Measurements from ENCODE around the gene PIK3CB.
"Not testable (repeated sequence)": the region's sequence is repeated elsewhere in the genome, so short reads cannot be mapped to it uniquely, and the experiment has no call there.

The PIK3CB gene

DNA sequence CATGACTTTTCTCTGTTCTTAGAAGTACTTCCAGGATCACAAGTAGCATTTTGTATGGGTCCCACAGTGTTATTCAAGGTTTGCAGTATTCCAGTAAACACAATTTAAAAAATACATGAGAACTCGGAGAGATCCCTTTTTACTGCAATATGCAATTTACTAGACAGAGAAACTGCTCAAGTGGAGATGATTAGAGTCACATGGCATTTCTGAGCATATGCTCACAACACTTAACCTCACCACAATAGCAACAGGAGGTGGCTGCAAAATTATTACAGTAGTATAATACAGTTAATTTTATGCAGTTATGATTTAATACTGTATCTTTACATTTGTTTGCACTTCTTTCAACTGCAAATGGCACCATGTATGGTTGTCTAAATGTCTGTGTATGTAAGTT is 87.5 kb downstream of the PIK3CB start:
- DNase-seq (ENCODE audit: low read depth in 2 of 2) = no peak

DNA sequence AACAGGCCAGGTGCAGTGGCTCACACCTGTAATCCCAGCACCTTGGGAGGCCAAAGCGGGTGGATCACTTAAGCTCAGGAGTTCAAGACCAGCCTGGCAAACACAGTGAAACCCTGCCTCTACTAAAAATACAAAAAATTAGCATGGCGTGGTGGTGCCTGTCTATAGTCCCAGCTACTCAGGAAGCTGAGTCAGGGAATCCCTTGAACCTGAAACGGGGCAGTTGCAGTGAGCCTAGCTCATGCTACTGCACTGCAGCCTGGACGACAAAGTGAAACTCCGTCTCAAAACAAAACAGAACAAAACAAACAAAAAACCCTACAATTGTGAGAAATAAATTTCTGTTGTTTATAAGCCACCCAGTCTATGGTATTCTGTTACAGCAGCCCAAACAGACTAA is 94.7 kb downstream of the PIK3CB start:
- no peak for DNase-seq (ENCODE audit: low read depth in 2 of 2)

DNA sequence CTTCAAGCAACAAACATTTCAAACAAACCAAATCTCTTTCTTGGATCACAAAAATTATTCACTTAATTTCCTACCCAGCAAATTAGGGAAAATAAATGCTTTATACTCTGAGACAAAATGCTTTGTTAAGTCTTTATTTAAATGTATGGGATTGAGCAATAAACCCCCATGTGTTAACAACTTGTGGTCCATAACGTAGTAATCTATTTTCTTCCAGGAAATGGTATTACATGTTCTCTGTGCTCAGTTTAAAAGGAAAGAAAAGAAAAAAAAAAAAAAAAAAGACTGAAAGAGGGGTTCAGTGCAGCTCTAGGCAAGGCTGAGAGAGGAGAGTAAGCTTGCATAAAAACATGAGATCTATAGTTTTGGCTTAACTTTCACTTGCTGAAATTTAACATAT is 102.3 kb downstream of the PIK3CB start:
- no peak for DNase-seq (ENCODE audit: low read depth in 2 of 2)

DNA sequence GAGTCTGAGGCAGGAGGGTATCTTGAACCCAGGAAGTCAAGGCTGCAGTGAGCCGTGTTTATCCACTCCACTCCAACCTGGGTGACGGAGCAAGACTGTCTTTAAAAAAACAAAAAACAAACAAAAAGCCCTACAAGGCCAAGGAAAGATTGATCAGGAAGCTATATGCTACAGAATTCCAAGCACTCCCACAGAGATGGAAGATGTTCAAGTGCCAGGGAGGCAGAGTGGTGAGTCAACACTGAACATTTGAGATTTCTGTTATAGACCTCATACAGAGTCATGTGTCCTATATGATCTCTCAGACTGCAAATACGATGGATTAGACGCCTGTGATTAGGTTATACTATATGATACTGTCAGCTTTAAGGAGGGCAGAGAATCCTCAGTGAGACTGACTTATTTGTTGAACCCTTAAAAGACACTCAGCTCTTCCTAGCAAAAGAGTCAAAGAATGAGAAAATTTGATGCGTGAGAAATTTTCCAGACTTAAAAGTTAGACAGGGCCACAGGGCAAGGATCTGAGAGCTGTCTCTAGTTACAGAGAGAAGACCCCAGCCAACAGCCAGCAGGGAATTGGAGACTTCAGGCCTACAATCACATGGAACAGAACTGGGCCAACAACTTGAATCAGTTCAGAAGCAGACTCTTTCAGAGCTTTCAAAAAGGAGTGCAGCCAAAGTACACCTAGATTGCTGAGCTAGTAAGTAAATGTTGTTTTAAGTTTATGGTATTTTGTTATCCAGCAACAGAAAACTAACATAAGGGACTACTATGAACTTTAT is 107.6 kb downstream of the PIK3CB start:
- peak in 1 of 2 experiments; percentile 11 for DNase-seq (ENCODE audit: low read depth in 2 of 2)

DNA sequence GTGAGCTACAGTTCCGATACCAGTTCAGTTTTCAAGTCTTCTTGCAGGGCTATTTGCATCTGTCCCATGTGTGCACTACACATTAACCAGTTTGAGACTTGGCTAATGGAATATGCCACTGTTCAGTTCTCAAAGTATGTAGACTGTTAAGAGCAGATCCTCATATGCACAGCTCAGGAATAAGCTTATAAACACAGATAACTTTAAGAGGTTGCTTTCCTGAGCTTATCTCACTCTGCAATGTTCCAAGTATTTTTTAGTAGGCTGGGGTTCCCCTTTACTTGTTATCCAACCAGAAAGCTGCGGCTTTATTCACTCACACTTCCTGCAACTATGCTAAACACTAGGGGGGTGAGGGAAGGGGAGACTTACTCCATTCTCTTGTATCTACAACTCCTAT is 108.7 kb downstream of the PIK3CB start:
- DNase-seq (ENCODE audit: low read depth in 2 of 2) = not testable (repeated sequence)

DNA sequence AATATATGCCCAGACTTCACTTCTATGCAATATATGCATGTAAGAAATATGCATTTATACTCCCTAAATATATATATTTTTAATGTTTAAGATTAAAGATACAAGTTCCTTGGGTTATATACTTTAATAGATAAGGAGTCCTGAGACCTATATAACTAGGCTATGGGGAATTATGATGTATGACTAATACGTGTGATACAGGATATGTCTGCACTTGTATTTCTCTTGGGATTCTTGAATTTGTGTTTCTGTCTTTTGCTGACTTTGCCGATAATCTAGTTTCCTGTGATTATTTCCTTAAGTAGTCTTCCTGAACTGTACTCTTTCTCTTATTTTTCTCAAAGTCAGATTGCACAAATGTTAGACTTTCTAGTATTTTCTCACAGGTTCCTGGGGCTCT is 109.6 kb downstream of the PIK3CB start:
- DNase-seq (ENCODE audit: low read depth in 2 of 2) = no peak

DNA sequence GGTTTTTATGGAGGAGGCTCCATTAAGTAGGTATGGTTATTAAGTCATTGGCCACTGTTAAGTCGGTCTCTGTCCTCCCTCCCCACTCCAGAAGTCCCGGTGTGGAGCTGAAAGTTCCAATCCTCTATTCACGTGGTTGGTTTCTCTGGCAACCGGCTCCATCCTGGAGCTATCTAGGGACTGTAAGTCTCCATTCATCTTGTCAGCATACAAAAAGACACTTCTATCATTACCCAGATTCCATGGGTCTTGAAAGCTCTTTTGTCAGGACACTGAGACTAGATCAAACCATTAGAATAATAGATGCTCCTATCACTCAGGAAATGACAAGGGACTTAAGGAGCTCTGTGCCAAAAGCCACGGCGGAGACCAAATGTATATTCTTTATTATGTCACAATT is 110.3 kb downstream of the PIK3CB start:
- DNase-seq (ENCODE audit: low read depth in 2 of 2) = no peak

DNA sequence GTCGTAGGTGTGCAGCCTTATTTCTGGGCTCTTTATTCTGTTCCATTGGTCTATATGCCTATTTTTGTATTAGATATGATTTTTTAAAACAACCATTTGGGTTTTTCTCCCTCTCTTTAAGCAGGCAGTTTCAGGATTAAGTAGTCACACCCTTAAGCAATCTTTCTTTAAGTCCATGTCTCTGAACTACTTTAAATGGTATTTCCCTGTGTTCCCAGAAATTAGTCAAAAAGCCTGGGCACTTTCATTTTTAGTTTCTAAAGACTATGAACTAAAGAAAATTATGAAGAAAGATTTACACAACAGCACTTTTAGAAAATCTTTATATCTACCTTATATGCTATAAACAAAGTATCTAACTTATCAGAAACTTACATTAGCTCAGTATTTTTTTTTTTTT is 115.9 kb downstream of the PIK3CB start:
- no peak for DNase-seq (ENCODE audit: low read depth in 2 of 2)

DNA sequence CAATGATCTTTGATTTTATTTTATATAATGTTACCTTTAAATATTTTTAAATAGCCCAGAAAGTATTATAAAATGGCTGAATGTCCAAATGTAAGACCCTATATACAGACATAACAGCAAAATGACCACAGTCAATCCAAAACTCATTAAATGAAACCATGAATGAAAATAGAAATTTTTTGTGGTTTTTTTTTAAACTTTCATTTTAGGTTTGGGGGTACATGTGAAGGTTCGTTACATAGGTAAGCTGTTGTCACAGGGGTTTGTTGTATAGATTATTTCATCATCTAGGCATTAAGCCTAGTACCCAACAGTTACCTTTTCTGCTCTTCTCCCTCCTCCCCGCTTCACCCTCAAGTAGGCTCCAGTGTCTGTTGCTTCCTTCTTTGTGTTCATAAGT is 117.4 kb downstream of the PIK3CB start:
- no peak for DNase-seq (ENCODE audit: low read depth in 2 of 2)

DNA sequence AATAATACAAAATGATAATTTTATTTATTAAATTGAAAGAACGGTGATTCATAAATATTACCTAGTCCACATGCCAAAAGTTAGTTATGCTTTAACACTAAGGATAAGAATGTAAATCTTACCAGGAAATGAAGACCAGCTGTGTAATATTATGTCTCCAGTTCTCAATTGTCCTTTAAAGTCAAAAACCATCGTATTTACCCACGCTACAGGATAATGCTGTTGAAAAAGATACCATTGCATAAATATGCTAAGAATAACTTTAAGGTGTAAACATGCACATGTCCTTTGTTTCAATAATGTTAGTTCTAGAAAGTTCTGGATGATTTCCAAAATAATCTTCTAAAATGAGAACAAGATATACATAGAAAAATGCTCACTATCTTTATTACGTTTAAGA is 122.6 kb downstream of the PIK3CB start:
- DNase-seq (ENCODE audit: low read depth in 2 of 2) = no peak

DNA sequence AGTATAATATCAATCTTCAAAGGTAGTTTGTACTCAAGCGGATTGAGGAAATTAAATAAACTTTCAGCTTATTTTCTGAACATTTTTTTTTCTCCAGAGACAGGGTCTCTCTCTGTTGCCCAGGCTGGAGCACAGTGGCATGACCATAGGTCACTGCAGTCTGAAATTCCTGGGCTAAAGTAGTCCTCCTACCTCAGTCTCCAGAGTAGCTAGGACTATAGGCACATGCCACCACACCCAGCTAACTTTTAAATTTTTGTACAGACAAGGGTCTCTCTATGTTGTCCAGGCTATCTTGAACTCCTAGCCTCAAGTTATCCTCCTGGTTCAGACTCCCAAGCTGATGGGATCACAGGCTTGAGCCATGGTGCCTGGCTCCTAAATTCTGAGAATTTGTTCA is 129.1 kb downstream of the PIK3CB start:
- DNase-seq (ENCODE audit: low read depth in 2 of 2) = no peak

DNA sequence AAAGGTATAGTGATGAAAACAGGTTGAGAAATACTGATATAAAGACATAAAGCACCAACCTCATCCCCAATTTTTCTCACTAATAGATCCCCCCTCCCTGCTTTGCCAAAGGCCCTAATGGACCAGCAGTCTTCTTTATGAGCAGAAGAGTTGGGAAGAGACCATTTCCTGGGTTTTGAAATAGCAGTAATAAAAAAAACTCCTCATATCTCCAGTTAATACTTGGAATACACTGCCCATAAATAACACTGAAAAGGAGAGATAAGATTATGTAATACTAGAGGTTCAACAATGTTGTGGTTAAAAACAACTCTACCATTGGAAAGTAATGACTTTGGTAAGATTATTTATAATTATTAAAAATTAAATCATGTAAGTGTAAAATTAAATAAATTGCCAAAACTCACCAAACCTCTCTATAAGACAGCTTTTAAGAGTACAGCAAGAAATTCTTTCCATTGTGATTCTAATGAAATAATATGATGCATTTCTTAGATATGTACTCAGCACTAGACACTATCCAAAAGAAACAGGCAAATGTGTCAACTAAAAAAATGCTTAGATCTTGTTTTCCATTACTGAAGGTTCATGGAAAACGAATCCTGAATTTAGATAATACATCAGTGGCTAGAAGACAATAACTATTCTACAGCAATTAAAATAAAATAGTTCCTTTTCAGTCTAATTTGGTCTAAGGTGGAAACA is 137.9 kb downstream of the PIK3CB start:
- DNase-seq (ENCODE audit: low read depth in 2 of 2) = no peak

DNA sequence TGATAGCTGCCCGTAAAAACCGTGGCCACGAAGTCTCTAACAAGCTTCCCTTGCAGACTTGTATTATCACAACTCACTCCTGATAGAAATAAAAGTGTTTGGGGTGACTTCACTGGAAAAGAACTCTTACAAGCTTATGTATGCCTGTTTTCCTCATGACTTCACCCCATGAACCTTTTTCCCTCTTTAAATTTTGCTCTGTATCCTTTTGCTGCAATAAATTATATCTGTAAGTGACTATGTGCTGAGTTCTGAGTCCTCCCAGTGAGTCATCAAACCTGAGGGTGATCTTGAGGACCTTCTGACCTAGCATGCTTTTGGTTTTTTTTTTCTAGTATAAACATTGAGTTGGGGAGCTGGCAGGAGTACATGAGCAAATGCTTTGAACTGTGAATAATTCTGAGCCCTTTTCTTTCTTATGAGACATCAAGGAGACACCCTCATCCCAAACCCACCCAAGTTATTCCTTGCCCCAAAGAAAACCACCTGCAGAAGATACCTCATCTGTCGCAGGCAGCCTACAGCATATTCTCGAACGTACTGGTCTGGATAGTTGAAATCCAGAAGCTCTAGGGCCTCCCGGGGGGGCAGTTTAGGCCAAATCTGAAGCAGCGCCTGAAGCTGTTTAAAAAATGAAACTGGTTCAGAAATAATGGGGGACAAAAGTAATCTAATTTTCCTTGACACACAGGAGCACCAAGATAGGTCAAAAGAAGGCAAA is 140.3 kb downstream of the PIK3CB start:
- DNase-seq (ENCODE audit: low read depth in 2 of 2) = peak; percentile 90 to 92

DNA sequence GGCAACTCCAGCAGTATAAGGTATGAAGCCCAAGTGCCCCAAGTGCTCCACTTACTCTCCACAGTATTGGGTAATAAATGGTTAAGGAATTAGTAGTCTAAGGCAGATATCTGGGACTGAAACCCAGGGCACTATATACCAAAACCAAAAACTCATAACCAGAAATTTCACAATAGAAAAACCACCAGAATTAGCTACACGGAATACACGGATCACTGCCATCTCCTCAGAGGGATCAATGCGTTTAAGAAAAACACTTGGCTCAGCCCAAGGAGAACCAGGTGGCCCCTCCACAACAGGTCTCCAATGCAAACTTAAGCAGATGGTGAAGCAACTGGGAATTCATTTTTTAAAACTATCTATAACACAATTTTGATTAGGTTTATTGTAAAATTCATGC is 142.6 kb downstream of the PIK3CB start:
- no peak for DNase-seq (ENCODE audit: low read depth in 2 of 2)

DNA sequence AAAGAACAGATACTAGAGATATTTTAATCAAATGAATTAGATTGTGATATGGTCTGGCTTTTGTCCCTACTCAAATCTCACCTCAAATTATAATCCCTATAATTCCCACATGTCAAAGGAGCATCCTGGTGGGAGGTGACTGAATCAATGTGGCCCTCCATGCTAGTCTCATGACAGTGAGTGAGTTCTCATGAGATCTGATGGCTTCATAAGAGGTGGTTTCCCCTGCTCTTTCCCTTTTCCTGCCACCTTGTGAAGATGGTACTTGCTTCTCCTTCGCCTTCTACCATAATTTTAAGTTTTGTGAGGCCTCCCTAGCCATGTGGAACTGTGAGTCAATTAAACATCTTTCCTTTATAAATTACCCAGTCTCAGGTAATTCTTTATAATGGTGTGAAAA is 143.4 kb downstream of the PIK3CB start:
- DNase-seq (ENCODE audit: low read depth in 2 of 2) = no peak

DNA sequence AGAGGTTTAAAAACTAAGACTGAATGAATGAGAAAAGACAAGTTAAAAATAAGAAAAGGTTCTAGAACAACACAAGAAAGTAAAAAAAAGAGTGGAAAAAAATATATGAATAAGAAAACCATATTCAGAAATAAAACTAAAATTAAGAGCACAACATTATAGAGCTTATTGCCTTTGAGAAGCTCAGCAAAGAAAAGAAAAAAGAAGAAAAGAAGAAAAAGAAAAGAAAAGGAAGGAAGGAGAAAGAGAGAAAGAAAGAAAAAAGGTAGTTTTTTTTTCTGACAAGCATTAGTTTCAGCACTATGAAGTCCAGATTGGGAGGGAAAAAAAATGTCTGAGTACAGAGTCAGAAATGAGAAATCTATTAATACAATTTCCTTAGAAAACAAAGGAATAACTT is 144.7 kb downstream of the PIK3CB start:
- DNase-seq (ENCODE audit: low read depth in 2 of 2) = no peak

DNA sequence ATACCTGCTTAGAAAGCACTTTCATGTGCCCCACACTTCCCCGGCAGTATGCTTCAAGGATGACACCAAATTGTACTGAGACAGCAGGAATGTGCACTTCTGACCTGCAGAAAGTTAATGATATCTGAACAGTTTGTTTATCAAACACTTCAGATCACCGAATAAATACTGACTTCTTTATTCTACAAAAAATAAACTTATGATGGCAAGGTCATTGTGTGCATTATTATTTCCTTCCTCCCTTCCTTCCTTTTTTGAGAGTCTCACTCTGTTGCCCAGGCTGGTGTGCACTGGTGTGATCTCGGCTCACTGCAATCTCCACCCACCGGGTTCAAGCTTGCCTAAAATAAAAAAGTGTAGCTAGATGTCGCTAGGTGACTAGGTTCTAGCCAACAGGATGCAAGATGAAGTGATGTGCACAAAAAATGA is 145.8 kb downstream of the PIK3CB start:
- no peak for DNase-seq (ENCODE audit: low read depth in 2 of 2)

DNA sequence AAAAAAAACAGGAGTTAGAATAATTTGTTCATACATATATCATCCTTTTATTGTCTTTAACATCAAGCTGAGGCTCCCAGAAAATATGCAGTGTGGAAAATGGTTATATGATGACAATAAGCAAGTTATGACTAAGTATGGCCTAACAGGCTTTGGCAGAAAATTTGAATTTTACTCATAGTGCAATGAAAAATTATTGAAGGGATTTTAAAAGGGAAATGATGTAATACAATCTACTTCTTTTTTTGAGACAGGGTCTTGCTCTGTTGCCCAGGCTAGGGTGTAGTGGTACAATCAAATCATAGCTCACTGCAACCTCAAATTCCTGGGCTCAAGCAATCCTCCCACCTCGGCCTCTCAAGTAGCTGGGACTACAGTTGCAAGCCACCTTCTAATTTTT is 147.5 kb downstream of the PIK3CB start:
- no peak for DNase-seq (ENCODE audit: low read depth in 2 of 2)

DNA sequence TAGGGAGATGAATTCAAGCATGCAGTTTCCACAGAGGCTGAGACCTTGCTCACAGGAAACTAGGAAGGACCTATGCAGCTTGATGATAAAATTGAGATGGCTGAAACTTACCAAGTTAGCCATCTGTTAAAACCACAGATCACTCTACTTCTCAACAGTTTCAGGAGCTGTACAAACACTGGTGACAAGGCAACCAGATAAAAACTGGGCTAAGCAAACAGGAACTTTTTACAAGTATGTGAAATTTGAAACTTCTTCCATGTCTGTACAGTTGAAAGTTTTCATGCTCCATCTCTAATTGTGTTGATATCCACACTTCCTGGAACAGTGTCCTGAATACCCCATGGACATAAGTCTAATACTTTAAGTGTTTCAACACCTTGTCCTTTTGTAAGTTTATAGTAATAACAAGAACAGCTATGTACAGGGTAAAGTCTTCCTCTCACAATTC is 147.9 kb downstream of the PIK3CB start:
- DNase-seq (ENCODE audit: low read depth in 2 of 2) = peak; percentile 88 to 90

DNA sequence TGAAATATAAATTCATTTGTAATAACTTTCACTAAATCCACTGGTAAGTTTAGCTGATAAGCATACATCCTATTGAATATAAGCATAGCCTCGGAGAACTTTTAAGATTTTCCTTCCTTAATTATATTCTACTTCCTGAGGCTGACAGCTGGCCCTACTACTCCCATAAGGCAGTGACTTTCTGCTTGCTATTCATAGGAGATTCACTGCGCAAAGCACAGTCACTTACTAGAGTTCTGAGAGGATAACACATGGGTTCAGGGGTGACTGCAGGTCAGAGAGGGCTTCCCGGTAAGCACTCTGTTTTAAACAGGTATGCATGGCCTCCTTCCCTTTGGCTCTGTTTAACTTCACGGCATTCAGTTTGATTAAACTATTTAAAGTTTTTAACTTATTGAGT is 150.3 kb downstream of the PIK3CB start:
- no peak for DNase-seq (ENCODE audit: low read depth in 2 of 2)

DNA sequence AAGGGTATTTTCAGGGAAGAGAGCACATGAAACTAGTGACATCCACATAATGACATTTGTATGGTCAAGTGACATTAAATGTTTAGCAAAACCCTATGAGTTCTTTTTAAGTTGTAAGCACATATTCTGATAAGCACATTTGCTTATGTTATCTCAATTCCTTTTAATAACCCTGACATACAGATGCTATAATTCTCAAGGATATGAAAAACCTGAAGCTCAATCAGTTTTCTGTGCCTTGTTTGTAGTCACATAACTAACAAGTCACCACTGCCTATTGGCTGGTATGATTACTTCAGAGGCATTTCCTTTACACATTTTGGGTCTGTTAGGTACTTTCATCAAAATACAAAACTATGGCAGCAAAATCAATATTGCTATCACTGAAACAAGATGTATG is 152.1 kb downstream of the PIK3CB start:
- DNase-seq (ENCODE audit: low read depth in 2 of 2) = no peak

DNA sequence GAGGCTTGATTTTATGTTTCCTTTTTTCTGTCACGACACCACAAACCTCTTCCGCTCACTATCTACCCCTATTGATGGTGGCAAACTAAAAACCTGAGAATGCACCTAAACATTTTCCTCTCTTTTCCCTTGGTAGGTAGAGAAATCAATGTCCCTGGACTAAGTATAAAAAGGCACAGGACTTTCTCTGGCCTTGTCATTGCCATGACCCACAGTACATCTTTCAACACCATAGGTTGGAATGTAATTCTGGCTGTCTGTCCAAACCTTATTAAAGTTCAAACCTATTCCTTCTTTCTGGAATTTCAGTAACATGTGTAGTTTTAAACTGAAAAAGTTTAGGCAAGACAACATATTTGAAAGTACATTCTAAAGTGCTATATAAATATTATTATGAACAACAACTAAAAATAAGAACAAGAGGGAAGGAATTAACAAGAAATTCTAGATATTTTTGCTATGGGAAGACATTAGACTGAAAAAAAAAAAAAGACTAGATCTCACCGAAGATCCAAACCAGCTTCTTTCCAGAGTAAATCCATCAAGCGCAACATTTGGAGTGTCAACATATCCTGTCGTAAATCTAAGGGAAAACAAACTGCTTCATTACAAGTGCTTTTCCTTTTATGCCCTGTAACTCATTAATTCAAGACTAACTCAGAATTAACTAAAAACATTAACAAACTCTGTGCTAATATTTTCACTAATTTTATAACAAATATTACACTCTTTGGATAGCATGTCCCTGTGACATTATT is 153.1 kb downstream of the PIK3CB start:
- no peak for DNase-seq (ENCODE audit: low read depth in 2 of 2)
